Suprapubic skin (tissue), 3 donors: ENCODE measurements around the gene CCDC175.

Experiments used
- CTCF ChIP-seq, 2 donors: fragments of 200-600 bp in 1 of 2; fragments of 450-650 bp in 1 of 2; sonication (generic) in 1 of 2; IDR thresholded peaks; one replicate each; pipeline ENCODE4 v1.5.1; 2016 to 2019; ENCODE audit warnings: antibody characterized with exemption in 2 of 2, mild to moderate bottlenecking in 1 of 2, moderate library complexity in 1 of 2
- EP300 ChIP-seq: sonication (generic); formaldehyde crosslinking; IDR thresholded peaks from one replicate; pipeline ENCODE4 v1.6.1; 2017; ENCODE audit warnings: antibody characterized with exemption
- POLR2A ChIP-seq, 2 donors: fragments of 450-650 bp; IDR thresholded peaks; one replicate each; pipeline ENCODE4 v1.6.1; 2017; ENCODE audit warnings: antibody characterized with exemption in 2 of 2, mild to moderate bottlenecking in 2 of 2, moderate library complexity in 2 of 2

GRCh38 chr14:59538936-59539335 lies 37.7 kb downstream of the CCDC175 start:
- no peak for TF ChIP-seq CTCF (IDR thresholded peaks at IDR 0.05)
- TF ChIP-seq POLR2A (IDR thresholded peaks at IDR 0.05) = no peak
- TF ChIP-seq EP300 = no peak
